ENCODE results near the gene BCR.

DNA sequence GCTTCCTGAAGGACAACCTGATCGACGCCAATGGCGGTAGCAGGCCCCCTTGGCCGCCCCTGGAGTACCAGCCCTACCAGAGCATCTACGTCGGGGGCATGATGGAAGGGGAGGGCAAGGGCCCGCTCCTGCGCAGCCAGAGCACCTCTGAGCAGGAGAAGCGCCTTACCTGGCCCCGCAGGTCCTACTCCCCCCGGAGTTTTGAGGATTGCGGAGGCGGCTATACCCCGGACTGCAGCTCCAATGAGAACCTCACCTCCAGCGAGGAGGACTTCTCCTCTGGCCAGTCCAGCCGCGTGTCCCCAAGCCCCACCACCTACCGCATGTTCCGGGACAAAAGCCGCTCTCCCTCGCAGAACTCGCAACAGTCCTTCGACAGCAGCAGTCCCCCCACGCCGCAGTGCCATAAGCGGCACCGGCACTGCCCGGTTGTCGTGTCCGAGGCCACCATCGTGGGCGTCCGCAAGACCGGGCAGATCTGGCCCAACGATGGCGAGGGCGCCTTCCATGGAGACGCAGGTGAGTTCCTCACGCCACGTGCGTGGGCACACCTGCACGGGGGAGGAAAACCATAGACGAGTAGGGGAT, 1.5 kb downstream of the BCR start:
- TF ChIP-seq CTCF (IDR thresholded peaks at IDR 0.05; ENCODE audit: low read depth, low read length), result no peak
- TF ChIP-seq POLR2A (IDR thresholded peaks at IDR 0.05; ENCODE audit: extremely low read depth, insufficient read length), result no peak

All from NB4 (cell line).